Articular chondrocyte of knee joint (primary cell): ENCODE data around the gene ZNF773. TPM values are rescaled to one million over a fixed set of nuclear protein-coding genes. Genes with fewer than 3 reads are reported as not detected.

ENCODE experiments used
- small RNA-seq: library from RNA; depleted of rRNA; stranded (forward); fragments of <200 nt; gene quantifications from one replicate; pipeline ENCODE3, GENCODE V24; 2012
- total RNA-seq: library from RNA; depleted of rRNA; stranded (reverse); fragments of >200 nt; gene quantifications from 2 replicates; pipeline ENCODE4 v1.2.3, GENCODE V29; 2012

Gene ZNF773
- 16.7 and 20.9 TPM in 2 replicates for total RNA-seq

DNA sequence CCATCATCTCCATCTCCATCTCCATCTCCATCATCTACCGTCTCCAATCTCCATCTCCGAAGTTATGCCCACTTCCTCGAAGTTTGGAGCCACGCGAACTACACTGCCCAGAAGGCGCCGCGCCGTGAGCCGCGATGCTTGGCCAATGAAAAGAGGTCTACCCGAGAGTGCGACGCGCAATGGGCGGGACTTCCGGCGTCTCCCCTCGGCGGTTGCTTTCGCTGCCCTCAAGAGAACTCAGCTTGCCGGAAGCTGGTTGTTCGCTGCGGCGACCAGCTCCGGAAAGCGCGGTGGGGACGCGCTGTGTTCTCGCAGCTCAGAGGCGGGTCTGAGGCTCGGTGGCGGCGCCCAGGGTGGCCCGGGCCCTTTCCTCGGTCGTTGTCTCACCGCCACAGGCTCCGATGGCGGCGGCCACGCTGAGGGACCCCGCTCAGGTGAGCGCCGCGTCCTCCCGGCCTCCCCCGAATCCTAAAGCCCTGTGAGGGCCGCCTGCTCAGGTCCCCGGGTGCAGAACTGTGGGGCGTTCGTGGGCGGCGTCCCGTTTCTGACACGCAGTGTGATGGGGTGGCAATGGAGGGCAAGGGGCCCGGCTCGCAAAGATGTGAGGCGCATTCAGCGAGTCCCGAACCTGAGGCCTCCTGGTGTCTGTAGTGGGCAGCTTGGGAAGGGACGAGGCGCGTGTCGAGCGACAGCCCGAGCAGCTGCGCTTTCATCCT lies at the start of gene ZNF773:
ZNF773 (plus strand) TSS at position 259 of the 716 bp plus-strand sequence; CDS start at position 402, 143 bp downstream.

GRCh38 chr19:57477191-57478008 lies 22.3 kb upstream of the ZNF773 start, which contains the start of gene ZNF772:
TSS of gene ZNF772 (minus strand) at chr19:57477566. CDS start at chr19:57477309, 257 bp downstream.

GRCh38 chr19:57487477-57488298 lies 12.1 kb upstream of the ZNF773 start, which contains the start of gene ZNF419:
TSS of gene ZNF419 (plus strand) at chr19:57487750. CDS start at chr19:57487951, 201 bp downstream.

DNA sequence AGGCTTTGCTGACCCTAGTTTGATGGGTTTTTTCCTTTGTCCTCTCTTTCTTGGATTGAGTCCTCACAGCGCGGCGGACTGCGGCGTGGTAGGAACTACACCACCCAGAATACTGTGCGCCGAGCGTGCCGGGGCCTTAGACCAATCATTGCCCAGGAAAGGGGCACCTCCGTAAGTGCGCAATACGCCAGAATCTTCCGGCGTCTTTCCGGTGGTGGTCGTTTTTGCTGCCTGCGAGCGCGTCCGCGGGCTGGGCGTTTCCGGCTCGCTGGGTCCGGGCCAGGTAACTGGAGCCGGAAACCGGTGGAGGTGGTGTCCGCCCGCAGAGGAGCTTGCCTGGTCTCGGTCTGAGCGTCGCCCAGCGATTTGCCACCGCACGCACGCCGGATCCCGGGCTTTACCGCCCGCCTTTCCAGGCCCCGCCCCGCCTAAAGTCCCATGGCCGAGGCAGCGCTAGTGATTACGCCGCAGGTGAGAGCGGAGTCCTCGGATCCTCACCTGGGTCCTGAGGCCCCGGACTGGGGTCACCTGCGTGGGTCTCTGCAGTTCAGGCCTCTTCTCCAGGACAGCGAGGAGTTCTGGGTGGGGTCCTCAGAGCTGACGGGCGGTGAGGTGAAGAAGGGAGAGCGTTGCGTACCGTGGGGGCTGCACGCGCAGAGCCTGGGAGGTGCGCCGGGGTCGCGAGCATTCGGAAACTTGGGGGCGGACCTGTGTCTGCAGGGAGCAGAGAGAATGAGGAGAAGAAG lies 27.6 kb downstream of the ZNF773 start, which contains the start of gene ZNF549:
ZNF549 (plus strand) TSS at position 221 of the 746 bp plus-strand sequence; CDS start at position 439, 218 bp downstream.

Small RNA genes within 50 kb of the gene (small RNA-seq; reads per million reads assigned to genes)
- not detected for gene VN1R107P

Other genes starting within 250 kb of the ZNF773 start
- 69.6 and 86.0 TPM in 2 replicates for gene ZNF460, start 219.5 kb upstream of the ZNF773 start, total RNA-seq
- gene ZNF543, start 179.5 kb upstream of the ZNF773 start, total RNA-seq, result 8.6 and 12.4 TPM in 2 replicates
- gene ZNF304, start 148.7 kb upstream of the ZNF773 start, total RNA-seq, result 9.1 and 12.9 TPM in 2 replicates
- gene TRAPPC2B, start 136.4 kb upstream of the ZNF773 start, total RNA-seq, result 8.0 and 12.9 TPM in 2 replicates
- 3.5 and 4.6 TPM in 2 replicates for gene ZNF547, start 136.4 kb upstream of the ZNF773 start, total RNA-seq
- gene ZNF548, start 110.1 kb upstream of the ZNF773 start, total RNA-seq, result 20.9 and 23.2 TPM in 2 replicates
- 13.5 and 15.5 TPM in 2 replicates for gene ZNF17, start 88.8 kb upstream of the ZNF773 start, total RNA-seq
- gene ZNF749, start 64.6 kb upstream of the ZNF773 start, total RNA-seq, result 6.8 and 7.0 TPM in 2 replicates
- 1.0 and 1.4 TPM in 2 replicates for gene VN1R1, start 42.8 kb upstream of the ZNF773 start, total RNA-seq
- gene ZNF772, start 22.4 kb upstream of the ZNF773 start, total RNA-seq, result 18.8 and 21.6 TPM in 2 replicates
- 12.9 and 18.1 TPM in 2 replicates for gene ZNF419, start 12.2 kb upstream of the ZNF773 start, total RNA-seq
- gene ZNF549, start 27.4 kb downstream of the ZNF773 start, total RNA-seq, result 6.4 and 7.8 TPM in 2 replicates
- 5.7 and 6.9 TPM in 2 replicates for gene ZNF550, start 59.9 kb downstream of the ZNF773 start, total RNA-seq
- gene ZNF416, start 79.0 kb downstream of the ZNF773 start, total RNA-seq, result 6.4 and 7.7 TPM in 2 replicates
- 5.0 and 7.5 TPM in 2 replicates for gene ZIK1, start 84.2 kb downstream of the ZNF773 start, total RNA-seq
- 3.8 and 3.9 TPM in 2 replicates for gene ZNF530, start 99.9 kb downstream of the ZNF773 start, total RNA-seq
- 22.0 and 27.9 TPM in 2 replicates for gene ZNF134, start 114.3 kb downstream of the ZNF773 start, total RNA-seq
- 8.4 and 11.0 TPM in 2 replicates for gene ZNF211, start 133.2 kb downstream of the ZNF773 start, total RNA-seq
- not detected in 2 replicates for gene ZSCAN4, start 169.0 kb downstream of the ZNF773 start, total RNA-seq
- 8.0 and 9.6 TPM in 2 replicates for gene ZNF551, start 182.0 kb downstream of the ZNF773 start, total RNA-seq
- gene ZNF154, start 209.3 kb downstream of the ZNF773 start, total RNA-seq, result 4.2 and 6.6 TPM in 2 replicates
- gene ZNF671, start 227.7 kb downstream of the ZNF773 start, total RNA-seq, result 6.7 and 12.5 TPM in 2 replicates
- 14.9 and 17.6 TPM in 2 replicates for gene ZNF776, start 246.9 kb downstream of the ZNF773 start, total RNA-seq